GM23248 (cell line): Measurements from ENCODE around the gene KAT8.
"Not testable (repeated sequence)": the region's sequence is repeated elsewhere in the genome, so short reads cannot be mapped to it uniquely, and the experiment has no call there.

ENCODE experiments used
- EZH2 ChIP-seq: fragments of 200-600 bp; sonication (generic); IDR thresholded peaks from 2 replicates; pipeline ENCODE4 v1.6.1; 2018; ENCODE audit warnings: antibody characterized with exemption, mild to moderate bottlenecking; ENCODE audit not compliant: insufficient read depth, poor library complexity, severe bottlenecking
- EZH2phosphoT487 ChIP-seq: fragments of 200-600 bp; sonication (generic); IDR thresholded peaks from 2 replicates; pipeline ENCODE4 v1.6.1; 2018; ENCODE audit warnings: antibody characterized with exemption, moderate library complexity, mild to moderate bottlenecking, low read depth; ENCODE audit not compliant: insufficient read depth

- TF ChIP-seq EZH2phosphoT487, EZH2: not testable (repeated sequence)
Measured at GRCh38 chr16:31150976-31151375, 33.5 kb downstream of the KAT8 start.
